ENCODE results near the gene DPRX. TPM values are rescaled to one million over a fixed set of nuclear protein-coding genes. Genes with fewer than 3 reads are reported as not detected.

The DPRX gene
- total and polyA plus RNA-seq, 12 donors: not detected

DNA sequence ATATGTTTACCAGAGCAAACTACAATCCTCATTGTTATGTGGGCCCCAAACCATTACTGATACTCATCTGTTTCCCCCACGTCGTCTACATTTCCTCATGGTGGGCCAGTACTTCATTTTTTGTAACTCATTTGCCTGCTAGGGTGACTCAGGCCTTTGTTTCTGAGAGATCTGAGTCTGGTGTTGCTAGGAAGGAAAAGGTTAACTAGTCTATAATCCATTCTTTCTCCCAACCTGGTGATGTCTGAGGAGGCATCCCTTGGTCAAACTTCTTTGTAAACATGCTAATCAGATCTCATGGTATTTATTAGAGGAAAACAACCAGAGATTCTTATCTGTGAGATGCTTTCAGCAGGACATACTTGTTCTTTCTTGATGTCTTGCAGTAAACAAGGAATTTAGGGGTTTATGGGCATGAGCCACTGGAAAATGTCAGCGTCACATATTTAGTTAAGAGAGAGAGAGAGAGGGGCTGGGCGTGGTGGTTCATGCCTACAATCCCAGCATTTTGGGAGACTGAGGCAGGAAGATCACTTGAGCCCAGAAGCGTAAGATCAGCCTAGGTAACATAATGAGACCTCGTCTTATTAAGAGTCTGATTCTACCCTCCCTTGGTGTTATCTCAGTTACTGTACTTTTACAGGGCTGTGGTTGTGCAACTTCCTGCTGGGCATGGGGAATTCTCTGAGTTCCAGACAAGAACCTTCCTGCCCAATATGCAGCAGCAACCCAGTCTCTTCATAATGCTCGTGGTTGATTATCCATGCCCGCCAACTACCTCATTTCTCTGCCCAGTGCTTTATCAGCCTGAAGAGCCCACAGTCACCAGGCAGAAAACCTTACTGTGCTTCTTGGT, 9.7 kb upstream of the DPRX start:
- Histone ChIP-seq H3K27me3 (no peaks in the 10 kb centered on the region), H3K9me3 (replicated peaks in 1 of 3) (no peaks in the 10 kb centered on the region), H3K4me3 (no peak overlapping the region), H3K27ac (no peak overlapping the region), H3K4me1 (replicated peaks in 1 of 2) (no peaks in the 10 kb centered on the region), H3K36me3 (replicated peaks in 1 of 2) (no peaks in the 10 kb centered on the region)
- 49 to 58% (median 53%) methylated on average over 8 of the region's 8 CpGs for WGBS, 4 donors
- intact Hi-C loops (cut with DNase I): no loop called here
- TF ChIP-seq, protein P1, sequence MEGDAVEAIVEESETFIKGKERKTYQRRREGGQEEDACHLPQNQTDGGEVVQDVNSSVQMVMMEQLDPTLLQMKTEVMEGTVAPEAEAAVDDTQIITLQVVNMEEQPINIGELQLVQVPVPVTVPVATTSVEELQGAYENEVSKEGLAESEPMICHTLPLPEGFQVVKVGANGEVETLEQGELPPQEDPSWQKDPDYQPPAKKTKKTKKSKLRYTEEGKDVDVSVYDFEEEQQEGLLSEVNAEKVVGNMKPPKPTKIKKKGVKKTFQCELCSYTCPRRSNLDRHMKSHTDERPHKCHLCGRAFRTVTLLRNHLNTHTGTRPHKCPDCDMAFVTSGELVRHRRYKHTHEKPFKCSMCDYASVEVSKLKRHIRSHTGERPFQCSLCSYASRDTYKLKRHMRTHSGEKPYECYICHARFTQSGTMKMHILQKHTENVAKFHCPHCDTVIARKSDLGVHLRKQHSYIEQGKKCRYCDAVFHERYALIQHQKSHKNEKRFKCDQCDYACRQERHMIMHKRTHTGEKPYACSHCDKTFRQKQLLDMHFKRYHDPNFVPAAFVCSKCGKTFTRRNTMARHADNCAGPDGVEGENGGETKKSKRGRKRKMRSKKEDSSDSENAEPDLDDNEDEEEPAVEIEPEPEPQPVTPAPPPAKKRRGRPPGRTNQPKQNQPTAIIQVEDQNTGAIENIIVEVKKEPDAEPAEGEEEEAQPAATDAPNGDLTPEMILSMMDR (IDR thresholded peaks at IDR 0.05): no peak
- TF ChIP-seq POLR2A (IDR thresholded peaks at IDR 0.05): no peak
- peak in 2 of 7 donors; percentile 3 to 10 for DNase-seq

DNA sequence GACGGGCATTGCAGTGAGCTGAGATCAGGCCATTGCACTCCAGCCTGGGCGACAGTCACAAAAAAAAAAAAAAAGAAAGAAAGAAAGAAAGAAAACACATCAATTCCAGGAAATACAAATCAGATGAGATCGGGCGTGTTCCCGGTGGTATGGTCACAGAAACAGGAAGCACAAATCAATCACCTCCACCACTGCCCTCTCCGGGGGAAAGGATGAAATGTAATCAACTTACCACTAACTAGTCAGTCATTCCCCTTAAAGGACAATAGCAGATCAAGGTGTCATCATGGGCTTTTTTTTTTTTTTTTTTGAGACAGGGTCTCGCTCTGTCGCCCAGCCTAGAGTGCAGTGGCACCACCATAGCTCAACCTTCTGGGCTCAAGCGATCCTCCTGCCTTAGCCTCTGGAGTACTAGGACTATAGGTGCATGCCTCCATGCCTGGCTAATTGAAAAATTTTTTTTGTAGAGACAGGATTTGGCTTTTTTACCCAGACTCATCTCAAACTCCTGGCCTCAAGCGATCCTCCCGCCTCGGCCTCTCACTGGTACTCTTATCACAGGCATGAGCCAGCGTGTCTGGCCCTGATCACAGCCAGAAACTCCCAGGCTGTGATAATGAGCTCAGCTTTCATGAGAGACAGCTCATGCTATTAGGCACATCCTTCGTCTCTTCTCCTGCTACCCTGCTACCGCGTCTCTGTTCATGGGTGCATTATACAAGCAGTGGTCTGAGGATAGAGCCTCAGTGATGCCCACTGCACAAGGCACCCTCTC, 6.8 kb upstream of the DPRX start:
- H3K27ac ChIP-seq: no peak overlapping the region
- H3K27me3 ChIP-seq: no peaks in the 10 kb centered on the region
- no peak for DNase-seq
- no peaks in the 10 kb centered on the region for H3K9me3 ChIP-seq (replicated peaks in 1 of 3)
- no peaks in the 10 kb centered on the region for H3K4me1 ChIP-seq (replicated peaks in 1 of 2)
- TF ChIP-seq, protein P1 (IDR thresholded peaks at IDR 0.05): no peak
- TF ChIP-seq POLR2A (IDR thresholded peaks at IDR 0.05): no peak
- 62 to 73% (median 68%) methylated on average over 15 to 16 of the region's 16 CpGs for WGBS, 4 donors
- intact Hi-C loops (cut with DNase I): no loop called here
- no peaks in the 10 kb centered on the region for H3K36me3 ChIP-seq (replicated peaks in 1 of 2)
- no peak overlapping the region for H3K4me3 ChIP-seq

DNA sequence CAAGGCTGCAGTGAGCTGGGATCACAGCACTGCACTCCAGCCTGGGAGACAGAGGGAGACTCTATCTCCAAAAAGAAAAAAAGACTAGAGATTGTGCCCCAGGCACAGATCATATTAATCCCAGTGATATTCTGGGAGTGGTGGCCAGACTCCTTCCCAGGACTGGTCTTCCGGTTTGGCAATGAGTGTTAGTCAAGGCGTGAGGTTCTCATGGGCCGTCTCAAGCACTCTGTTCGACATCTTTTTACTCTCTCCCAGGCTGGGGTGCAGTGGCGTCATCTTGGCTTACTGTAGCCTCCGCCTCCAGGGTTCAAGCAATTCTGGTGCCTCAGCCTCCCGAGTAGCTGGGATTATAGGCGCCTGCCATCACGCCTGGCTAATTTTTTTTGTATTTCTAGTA, 5.3 kb upstream of the DPRX start:
- Histone ChIP-seq H3K36me3 (replicated peaks in 1 of 2) (no peaks in the 10 kb centered on the region), H3K27ac (no peak overlapping the region), H3K4me1 (replicated peaks in 1 of 2) (no peaks in the 10 kb centered on the region), H3K27me3 (no peaks in the 10 kb centered on the region), H3K9me3 (replicated peaks in 1 of 3) (no peaks in the 10 kb centered on the region), H3K4me3 (no peak overlapping the region)
- DNase-seq: no peak
- WGBS, 4 donors: 85 to 92% (median 88%) methylated on average over 9 of the region's 9 CpGs
- TF ChIP-seq, protein P1 (IDR thresholded peaks at IDR 0.05): no peak
- no peak for TF ChIP-seq POLR2A (IDR thresholded peaks at IDR 0.05)
- intact Hi-C loops (cut with DNase I): no loop called here

DNA sequence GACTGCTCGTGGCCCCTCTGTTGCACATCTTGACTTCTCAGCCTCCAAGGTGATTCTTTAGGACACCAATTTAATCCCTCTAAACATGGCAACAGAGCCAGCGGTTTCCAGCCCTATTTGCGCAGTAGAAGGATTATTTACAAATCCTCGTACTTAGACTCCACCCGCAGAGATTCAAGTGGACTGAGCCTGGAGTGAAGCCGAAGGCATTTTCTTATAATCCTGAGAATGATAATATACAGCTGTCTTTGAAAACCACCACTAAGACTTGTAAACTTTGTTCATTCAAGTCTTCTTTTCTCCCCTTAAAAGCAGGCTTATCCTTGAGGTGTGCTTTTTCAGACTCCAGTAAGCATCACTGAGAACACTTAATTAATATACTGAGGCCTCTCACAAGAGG, 4.8 kb upstream of the DPRX start:
- H3K4me3 ChIP-seq: no peak overlapping the region
- no peak for DNase-seq
- no peak overlapping the region for H3K27ac ChIP-seq
- no peaks in the 10 kb centered on the region for H3K9me3 ChIP-seq (replicated peaks in 1 of 3)
- intact Hi-C loops (cut with DNase I): no loop called here
- no peaks in the 10 kb centered on the region for H3K4me1 ChIP-seq (replicated peaks in 1 of 2)
- no peak for TF ChIP-seq POLR2A (IDR thresholded peaks at IDR 0.05)
- TF ChIP-seq, protein P1 (IDR thresholded peaks at IDR 0.05): no peak
- WGBS, 4 donors: 81 to 88% (median 86%) methylated on average over 5 to 6 of the region's 6 CpGs
- no peaks in the 10 kb centered on the region for H3K27me3 ChIP-seq
- H3K36me3 ChIP-seq (replicated peaks in 1 of 2): no peaks in the 10 kb centered on the region
